HG02870 (cell line): ENCODE measurements around the gene RAP1GDS1.
"Not testable (repeated sequence)": the region's sequence is repeated elsewhere in the genome, so short reads cannot be mapped to it uniquely, and the experiment has no call there.

ENCODE experiments used
- ATAC-seq: cut with Tn5 transposase; IDR thresholded peaks from one replicate; pipeline ENCODE4 v1.9.1; 2021; ENCODE audit warnings: mild to moderate bottlenecking, moderate library complexity; ENCODE audit not compliant: unreplicated experiment

The RAP1GDS1 gene

GRCh38 chr4:98479590-98479989, 218.4 kb downstream of the RAP1GDS1 start:
- ATAC-seq, result not testable (repeated sequence)

GRCh38 chr4:98480535-98480934, 219.4 kb downstream of the RAP1GDS1 start:
- no peak for ATAC-seq

GRCh38 chr4:98481167-98481566, 220.0 kb downstream of the RAP1GDS1 start:
- ATAC-seq, result no peak

- peak; percentile 19 for ATAC-seq
These were observed 221.3 kb downstream of the RAP1GDS1 start for GRCh38 chr4:98482503-98482846.

- peak; percentile 98 for ATAC-seq
These were observed 221.9 kb downstream of the RAP1GDS1 start for GRCh38 chr4:98482847-98483806.

GRCh38 chr4:98484031-98484430, 222.8 kb downstream of the RAP1GDS1 start:
- ATAC-seq, result no peak

GRCh38 chr4:98485816-98486345, 224.7 kb downstream of the RAP1GDS1 start:
- ATAC-seq, result no peak

GRCh38 chr4:98490251-98490650, 229.1 kb downstream of the RAP1GDS1 start:
- no peak for ATAC-seq

DNA sequence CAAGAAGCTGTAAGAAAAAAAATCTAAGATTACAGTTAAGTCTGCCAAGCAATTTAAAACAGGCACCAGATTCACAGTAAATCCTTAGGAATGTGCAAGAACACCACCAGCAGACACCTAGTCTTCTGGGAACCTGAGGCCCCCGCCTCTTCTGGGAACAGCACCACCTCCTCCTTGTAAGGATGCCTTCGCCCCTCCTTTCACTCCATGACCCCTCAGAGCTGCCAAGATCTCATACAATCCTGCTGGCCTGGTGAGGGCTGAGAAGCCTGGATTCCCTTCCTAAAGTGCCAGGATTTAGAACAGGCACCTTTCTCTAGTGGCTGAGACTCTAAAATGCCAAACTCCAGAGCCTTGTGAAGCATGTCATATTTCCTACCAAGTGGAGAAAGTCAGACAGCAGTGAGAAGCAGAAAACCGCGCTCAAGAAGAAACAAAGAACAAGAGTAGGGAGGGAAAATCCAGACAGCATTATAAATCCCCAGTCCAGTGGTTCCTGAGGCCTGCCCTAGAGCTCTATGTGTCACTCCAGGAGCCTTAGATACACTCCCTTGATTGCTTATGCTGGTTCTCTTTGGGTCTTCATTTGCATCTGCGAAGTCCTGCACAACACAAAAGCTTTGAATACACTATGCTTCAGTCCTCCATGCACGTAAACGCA, 230.8 kb downstream of the RAP1GDS1 start:
- ATAC-seq, result no peak

- peak; percentile 95 for ATAC-seq
These were observed 232.1 kb downstream of the RAP1GDS1 start for GRCh38 chr4:98493296-98493695.
